NCI-H748 (cell line): Measurements from ENCODE around the gene RP2.
A peak's percentile ranks its signal among the peaks of the same experiment; 100 is the strongest.

ENCODE experiments used
- DNase-seq: peaks from one replicate; lab custom pipeline; 2025; ENCODE audit not compliant: unreplicated experiment; lab: John Stamatoyannopoulos, UW

RP2 gene

GRCh38 chrX:46841346-46841745 lies 4.5 kb downstream of the RP2 start:
- no peak for DNase-seq

GRCh38 chrX:46844913-46845312 lies 8.1 kb downstream of the RP2 start:
- no peak for DNase-seq

- no peak for DNase-seq
These were observed 13.1 kb downstream of the RP2 start for GRCh38 chrX:46849933-46850332.

- DNase-seq = no peak
These were observed 13.9 kb downstream of the RP2 start for GRCh38 chrX:46850771-46851170.

GRCh38 chrX:46856483-46856882 lies 19.6 kb downstream of the RP2 start:
- DNase-seq = no peak

GRCh38 chrX:46860557-46860956 lies 23.7 kb downstream of the RP2 start:
- DNase-seq = peak; percentile 48

GRCh38 chrX:46863072-46863471 lies 26.2 kb downstream of the RP2 start:
- no peak for DNase-seq

- no peak for DNase-seq
These were observed 27.8 kb downstream of the RP2 start for GRCh38 chrX:46864606-46865005.

- DNase-seq = no peak
These were observed 28.4 kb downstream of the RP2 start for GRCh38 chrX:46865281-46865680.

GRCh38 chrX:46866726-46867125 lies 29.9 kb downstream of the RP2 start:
- no peak for DNase-seq

GRCh38 chrX:46873746-46874145 lies 36.9 kb downstream of the RP2 start:
- DNase-seq = no peak

- no peak for DNase-seq
These were observed 40.1 kb downstream of the RP2 start for GRCh38 chrX:46876901-46877300.

GRCh38 chrX:46882266-46882665 lies 45.4 kb downstream of the RP2 start:
- DNase-seq = no peak

- DNase-seq = no peak
These were observed 48.0 kb downstream of the RP2 start for GRCh38 chrX:46884799-46885198.

GRCh38 chrX:46898207-46898606 lies 61.4 kb downstream of the RP2 start:
- DNase-seq = no peak

GRCh38 chrX:46903458-46904242 lies 66.8 kb downstream of the RP2 start:
- DNase-seq = peak; percentile 86

GRCh38 chrX:46904626-46905025 lies 67.8 kb downstream of the RP2 start:
- DNase-seq = no peak

GRCh38 chrX:46910415-46910814 lies 73.6 kb downstream of the RP2 start:
- no peak for DNase-seq

GRCh38 chrX:46912098-46912602 lies 75.3 kb downstream of the RP2 start, which contains the start of gene JADE3:
Gene JADE3 (plus strand): TSS chrX:46912421. CDS start chrX:46984895, 72,474 bp downstream.
- DNase-seq = peak; percentile 85

- peak; percentile 54 for DNase-seq
These were observed 76.0 kb downstream of the RP2 start for GRCh38 chrX:46912603-46913491.

- peak; percentile 22 for DNase-seq
These were observed 76.8 kb downstream of the RP2 start for GRCh38 chrX:46913667-46914066.

GRCh38 chrX:46916273-46916672 lies 79.4 kb downstream of the RP2 start:
- DNase-seq = no peak
